B cell (primary cell): ENCODE measurements around the gene PIAS2. TPM values are rescaled to one million over a fixed set of nuclear protein-coding genes. Genes with fewer than 3 reads are reported as not detected.

Source experiments
- ATAC-seq: fragments of 200-7000 bp; cut with Tn5 transposase; one replicate; pipeline ENCODE4 v1.10.0; 2021; ENCODE audit warnings: low read depth, mild to moderate bottlenecking, moderate number of reproducible peaks, moderate library complexity
- CTCF ChIA-PET: fragments of 350-600 bp; sonication (Branson Sonifier 250); formaldehyde crosslinking; loops from one replicate; lab custom pipeline; 2021; ENCODE audit warnings: antibody characterized with exemption, inconsistent platforms; lab: Charles Lee
- POLR2A ChIA-PET: fragments of 350-600 bp; sonication (Branson Sonifier 250); formaldehyde crosslinking; loops from one replicate; lab custom pipeline; 2021; ENCODE audit warnings: antibody characterized with exemption; lab: Charles Lee
- DNase-seq: peaks from one replicate; pipeline ENCODE4 v3.0.0; 2013
- H2AFZ ChIP-seq: 2 replicates; pipeline ENCODE4 v1.6.1; 2012; ENCODE audit warnings: mild to moderate bottlenecking, low read depth, low read length; ENCODE audit not compliant: insufficient read depth, poor library complexity, severe bottlenecking
- H3K27ac ChIP-seq, 2 donors: 1 replicate in 1 of 2; 2 replicates in 1 of 2; pipeline ENCODE4 v1.5.1; 2012 to 2013; ENCODE audit warnings: low read length in 2 of 2, mild to moderate bottlenecking in 2 of 2, moderate library complexity in 1 of 2
- H3K27me3 ChIP-seq, 4 experiments: fragments of 200-600 bp in 1 of 4; sonication (generic) in 1 of 4; replicated peaks in 1 of 4; 1 replicate in 2 of 4; 2 replicates in 2 of 4; pipeline versions ENCODE4 v1.6.1 to v1.7.0; 2013 to 2016; ENCODE audit warnings: low read length in 3 of 4, mild to moderate bottlenecking in 2 of 4, mixed read lengths in 1 of 4, moderate library complexity in 1 of 4; ENCODE audit not compliant: insufficient read depth in 4 of 4, control insufficient read depth in 3 of 4; ENCODE audit errors: control extremely low read depth in 1 of 4
- H3K36me3 ChIP-seq, 2 experiments: replicated peaks in 1 of 2; 1 replicate in 1 of 2; 2 replicates in 1 of 2; pipeline versions ENCODE4 v1.6.1 to v1.7.1; 2013; ENCODE audit warnings: low read length in 1 of 2; ENCODE audit not compliant: insufficient read depth in 2 of 2, control insufficient read depth in 1 of 2; ENCODE audit errors: control extremely low read depth in 1 of 2, extremely low read depth in 1 of 2
- H3K4me1 ChIP-seq, 2 donors: fragments of 200-600 bp in 1 of 2; sonication (generic) in 1 of 2; 1 replicate in 1 of 2; 2 replicates in 1 of 2; pipeline versions ENCODE4 v1.5.1 to v1.6.1; 2013 to 2017; ENCODE audit warnings: low read length in 2 of 2; ENCODE audit not compliant: control insufficient read depth in 2 of 2, insufficient read depth in 2 of 2
- H3K4me2 ChIP-seq: replicated peaks from 2 replicates; pipeline ENCODE3; 2012; ENCODE audit warnings: mild to moderate bottlenecking, low read depth, low read length; ENCODE audit not compliant: poor library complexity, severe bottlenecking
- H3K4me3 ChIP-seq, 5 experiments: fragments of 200-600 bp in 1 of 5; sonication (generic) in 1 of 5; 1 replicate in 3 of 5; 2 replicates in 2 of 5; pipeline versions ENCODE4 v1.5.1 to v1.7.0; 2011 to 2016; ENCODE audit warnings: low read length in 4 of 5, mild to moderate bottlenecking in 4 of 5, low read depth in 2 of 5, control low read depth in 1 of 5, moderate library complexity in 1 of 5; ENCODE audit not compliant: insufficient read depth in 1 of 5; ENCODE audit errors: control extremely low read depth in 1 of 5, extremely low read depth in 1 of 5
- H3K79me2 ChIP-seq: fragments of 200-600 bp; sonication (generic); one replicate; pipeline ENCODE4 v1.6.0; 2016; ENCODE audit warnings: low read length; ENCODE audit not compliant: control insufficient read depth, insufficient read depth
- H3K9ac ChIP-seq: fragments of 200-600 bp; sonication (generic); 2 replicates; pipeline ENCODE4 v1.6.1; 2017; ENCODE audit warnings: mild to moderate bottlenecking, low read length, moderate library complexity
- H3K9me3 ChIP-seq, 3 donors: one replicate each; pipeline versions ENCODE4 v1.6.1 to v1.7.1; 2013; ENCODE audit warnings: low read length in 2 of 3; ENCODE audit not compliant: control insufficient read depth in 2 of 3, insufficient read depth in 1 of 3; ENCODE audit errors: control extremely low read depth in 1 of 3
- H4K20me1 ChIP-seq: 2 replicates; pipeline ENCODE4 v1.6.0; 2012; ENCODE audit warnings: mild to moderate bottlenecking, low read length; ENCODE audit not compliant: insufficient read depth, control insufficient read depth, poor library complexity, severe bottlenecking
- H3K27ac Mint-ChIP-seq: one replicate; pipeline ENCODE4 v1.8.0; 2021; ENCODE audit warnings: mixed read lengths
- H3K27me3 Mint-ChIP-seq: one replicate; pipeline ENCODE4 v1.8.0; 2021; ENCODE audit warnings: mixed read lengths
- H3K4me1 Mint-ChIP-seq: one replicate; pipeline ENCODE4 v1.8.0; 2021; ENCODE audit warnings: mixed read lengths
- H3K4me3 Mint-ChIP-seq: one replicate; pipeline ENCODE4 v1.8.0; 2021; ENCODE audit warnings: mixed read lengths
- H3K9me3 Mint-ChIP-seq: one replicate; pipeline ENCODE4 v1.8.0; 2022; ENCODE audit warnings: mixed read lengths; ENCODE audit not compliant: insufficient read depth
- CTCF ChIP-seq: fragments of 200-600 bp; IDR thresholded peaks from one replicate; pipeline ENCODE4 v1.8.0; 2022; ENCODE audit warnings: antibody characterized with exemption, mild to moderate bottlenecking
- EZH2 ChIP-seq: IDR thresholded peaks from 2 replicates; pipeline ENCODE4 v1.6.1; 2012; ENCODE audit warnings: borderline replicate concordance, low read depth, mild to moderate bottlenecking, moderate library complexity, low read length; ENCODE audit not compliant: insufficient read depth, poor library complexity, severe bottlenecking
- WGBS: methylation state at CpG from one replicate; pipeline ENCODE4 v1.1.5; 2013; ENCODE audit warnings: missing lambda C conversion rate; ENCODE audit not compliant: insufficient coverage; 5-methylcytosine and 5-hydroxymethylcytosine counted together
- intact Hi-C: fragments of 100-400 bp; cut with micrococcal nuclease; formaldehyde crosslinking; loops from one replicate; pipeline ENCODE4 v1.10.0; 2022
- polyA plus RNA-seq: library from polyadenylated mRNA; depleted of rRNA; stranded (reverse); fragments of >200 nt; gene quantifications from 2 replicates; pipeline ENCODE4 v1.2.3, GENCODE V29; 2012
- total RNA-seq, 2 donors: library from RNA; stranded (reverse); fragments of 120-200 nt in 1 of 2; gene quantifications; 1 replicate in 1 of 2; 2 replicates in 1 of 2; pipeline versions ENCODE4 v1.2.3 to v1.2.4, GENCODE V29; 2013 to 2022

The PIAS2 gene
- total and polyA plus RNA-seq, 2 donors (not counting 1 experiment from before 2014, with no cell fraction given): 7.3 to 51.1 TPM

GRCh38 chr18:46939337-46939963 is 22.1 kb upstream of the PIAS2 start:
- Mint-ChIP-seq H3K4me1 (no peaks in the 10 kb centered on the region), H3K4me3 (no peak overlapping the region), H3K27ac (no peak overlapping the region), H3K27me3 (peaks cover 4% of the 10 kb centered on the region), H3K9me3 (no peaks in the 10 kb centered on the region)
- CTCF ChIA-PET: no interaction called here
- Histone ChIP-seq H3K36me3 (no peaks in the 10 kb centered on the region), H3K27me3 (no peaks in the 10 kb centered on the region), H3K4me3 (no peak overlapping the region), H3K79me2 (no peaks in the 10 kb centered on the region), H3K4me2 (no peak overlapping the region), H2AFZ (no peak overlapping the region), H4K20me1 (no peaks in the 10 kb centered on the region), H3K4me1 (no peaks in the 10 kb centered on the region), H3K9ac (no peak overlapping the region), H3K9me3 (no peaks in the 10 kb centered on the region), H3K27ac (no peak overlapping the region)
- WGBS: 86% methylated on average over 1 of the region's 1 CpG
- intact Hi-C loops: no loop called here
- POLR2A ChIA-PET: no interaction called here
- ATAC-seq (no peak), DNase-seq (no peak)
- TF ChIP-seq CTCF (no peak), EZH2 (no peak)

GRCh38 chr18:46920653-46921052 is 3.3 kb upstream of the PIAS2 start:
- Mint-ChIP-seq H3K4me3 (no peak overlapping the region), H3K9me3 (no peaks in the 10 kb centered on the region), H3K27ac (no peak overlapping the region), H3K4me1 (peaks cover 23% of the 10 kb centered on the region), H3K27me3 (no peaks in the 10 kb centered on the region)
- Histone ChIP-seq H3K36me3 (no peaks in the 10 kb centered on the region), H3K4me3 (no peak overlapping the region), H3K27me3 (no peaks in the 10 kb centered on the region), H3K9me3 (no peaks in the 10 kb centered on the region), H3K27ac (no peak overlapping the region), H3K79me2 (peaks cover 10% of the 10 kb centered on the region), H3K4me1 (peaks cover 10 to 20% of the 10 kb centered on the region in 2 donors), H3K9ac (no peak overlapping the region), H4K20me1 (no peaks in the 10 kb centered on the region), H2AFZ (no peak overlapping the region), H3K4me2 (no peak overlapping the region)
- POLR2A ChIA-PET: no interaction called here
- WGBS: 100% methylated on average over 1 of the region's 1 CpG
- ATAC-seq (no peak), DNase-seq (no peak)
- CTCF ChIA-PET: no interaction called here
- TF ChIP-seq CTCF (no peak), EZH2 (no peak)
- intact Hi-C loops: no loop called here
